Non-pigmented ciliary epithelial cell (primary cell): ENCODE measurements around the gene PIGS.
"Not testable (repeated sequence)": the region's sequence is repeated elsewhere in the genome, so short reads cannot be mapped to it uniquely, and the experiment has no call there.

ENCODE experiments used
- DNase-seq: peaks from one replicate; pipeline ENCODE4 v3.0.0-alpha.2; 2010; ENCODE audit warnings: low read depth

The PIGS gene

DNA sequence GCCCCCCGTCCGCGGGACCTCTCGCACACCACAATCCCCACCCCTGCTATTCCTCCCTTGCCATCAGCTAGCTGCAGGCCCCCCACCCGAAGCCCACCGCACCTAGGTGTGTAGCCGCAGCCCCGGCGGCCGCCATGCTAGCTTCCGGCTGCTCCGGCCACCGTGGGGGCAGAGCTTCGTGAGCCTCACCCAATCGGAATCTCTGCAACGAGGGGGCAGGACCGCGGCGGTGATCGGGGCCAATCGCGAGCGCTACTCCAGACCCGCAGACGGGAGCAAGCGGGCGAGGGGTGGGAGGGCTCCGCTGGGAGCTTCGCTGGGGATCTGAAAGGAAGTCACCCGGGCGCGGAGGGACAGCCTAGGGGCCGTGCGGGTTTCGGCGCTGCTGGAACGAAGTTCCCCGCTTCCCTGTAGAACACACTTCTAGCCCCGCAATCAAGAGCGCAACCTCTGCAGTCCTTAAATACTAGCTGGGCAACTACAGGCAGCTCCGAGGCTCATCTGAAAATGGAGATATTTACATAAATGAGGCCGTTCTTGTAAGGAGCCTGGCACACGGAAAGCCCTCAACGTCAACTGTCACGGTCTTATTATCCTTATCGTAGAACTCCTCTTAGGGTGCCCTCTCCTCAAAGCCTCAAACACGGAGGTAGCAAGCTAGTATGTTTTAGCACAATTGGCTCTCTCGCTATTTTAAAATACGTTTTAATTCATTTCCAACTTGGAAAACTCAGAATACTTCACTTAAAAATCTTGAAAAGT, at the start of gene PIGS:
TSS of gene PIGS (minus strand) at position 164 of the 762 bp plus-strand sequence. CDS start at position 136, 28 bp downstream.
- peak; percentile 56 for DNase-seq

DNA sequence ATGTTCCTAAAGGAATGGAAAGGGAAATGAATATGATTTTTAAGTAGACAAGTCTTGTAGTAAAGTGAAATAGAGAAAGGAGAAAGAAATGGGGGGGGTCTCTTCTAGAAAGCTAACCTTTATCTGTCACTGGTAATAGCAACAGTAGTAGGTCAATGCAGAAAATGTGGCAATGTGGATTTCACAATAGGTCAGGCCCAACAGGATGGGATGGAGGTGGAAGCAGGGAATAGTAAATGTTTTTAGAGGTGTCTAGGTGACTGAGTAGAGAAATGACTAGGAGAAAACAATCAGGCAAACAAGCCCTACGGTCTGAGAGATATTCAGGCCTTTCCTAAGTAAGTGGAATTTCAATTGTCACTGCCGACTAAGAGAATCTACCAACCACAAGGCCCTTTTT, 48.7 kb upstream of the PIGS start:
- no peak for DNase-seq

DNA sequence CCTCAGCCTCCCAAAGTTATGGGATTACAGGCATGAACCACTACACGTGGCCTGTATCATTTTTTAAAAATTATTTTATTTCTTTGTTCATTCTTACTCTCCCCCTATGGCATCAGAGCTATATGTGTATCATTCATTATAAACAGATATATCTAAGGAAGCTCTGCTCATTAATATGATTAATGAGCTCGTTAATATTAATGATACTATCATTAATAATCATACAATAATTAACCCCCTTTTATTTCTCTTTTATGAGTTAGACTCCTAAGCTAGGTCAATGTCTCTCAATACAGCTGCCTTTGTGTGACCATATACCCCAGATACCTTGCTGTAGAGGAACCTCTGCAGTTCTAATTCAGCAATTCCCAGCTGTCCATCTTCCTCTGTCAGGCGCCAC, 47.1 kb upstream of the PIGS start:
- DNase-seq = no peak

DNA sequence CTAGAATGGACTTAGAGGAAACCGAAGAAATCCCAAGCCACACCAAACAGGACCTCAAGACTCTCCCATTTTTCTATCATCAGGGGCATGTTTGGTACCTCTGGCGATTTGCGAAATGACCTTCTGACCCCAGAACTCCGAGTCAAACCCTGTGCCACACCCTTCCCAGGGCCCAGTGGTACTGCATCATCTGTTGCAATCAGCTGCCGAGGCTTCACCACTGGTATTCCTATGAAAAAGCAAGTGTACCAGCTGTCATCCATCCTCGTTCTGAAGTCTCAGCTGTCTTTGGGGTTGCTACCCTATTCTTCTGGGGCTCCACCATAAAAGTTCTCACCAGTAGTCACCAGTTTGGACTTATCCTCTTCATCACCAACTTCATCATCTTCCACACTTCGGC, 45.0 kb upstream of the PIGS start:
- no peak for DNase-seq

DNA sequence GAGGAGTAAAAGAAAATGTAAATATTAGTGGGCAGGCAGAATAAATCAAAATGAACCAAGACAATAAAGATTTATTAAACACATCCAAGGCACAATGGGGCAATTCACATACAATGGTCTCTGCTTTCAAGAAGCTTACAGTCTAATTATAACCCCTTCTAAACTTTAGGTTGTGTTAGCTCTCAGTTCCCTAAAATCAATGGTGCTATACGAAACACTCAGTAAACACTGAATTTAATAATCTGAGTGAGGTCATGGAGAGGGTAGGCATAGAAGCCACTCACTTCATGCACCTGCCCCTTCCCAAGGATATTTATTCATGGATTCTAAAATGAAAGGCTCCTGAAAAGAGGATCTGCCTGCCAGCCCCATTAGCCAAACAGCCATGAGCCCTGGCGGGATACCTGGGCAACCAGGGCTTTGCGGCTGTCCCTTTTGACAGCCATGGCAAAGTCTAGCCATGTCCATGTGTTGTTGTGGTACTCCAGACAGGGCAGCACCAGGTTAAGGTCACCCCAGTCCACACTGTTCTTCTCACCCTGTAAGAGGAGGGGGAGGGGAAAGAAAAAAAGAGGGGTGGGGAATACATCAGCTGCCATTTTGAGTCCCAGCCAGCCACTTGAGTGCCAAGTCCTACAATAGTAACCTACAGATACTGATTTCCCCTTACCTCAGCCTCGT, 44.1 kb upstream of the PIGS start:
- DNase-seq = no peak

DNA sequence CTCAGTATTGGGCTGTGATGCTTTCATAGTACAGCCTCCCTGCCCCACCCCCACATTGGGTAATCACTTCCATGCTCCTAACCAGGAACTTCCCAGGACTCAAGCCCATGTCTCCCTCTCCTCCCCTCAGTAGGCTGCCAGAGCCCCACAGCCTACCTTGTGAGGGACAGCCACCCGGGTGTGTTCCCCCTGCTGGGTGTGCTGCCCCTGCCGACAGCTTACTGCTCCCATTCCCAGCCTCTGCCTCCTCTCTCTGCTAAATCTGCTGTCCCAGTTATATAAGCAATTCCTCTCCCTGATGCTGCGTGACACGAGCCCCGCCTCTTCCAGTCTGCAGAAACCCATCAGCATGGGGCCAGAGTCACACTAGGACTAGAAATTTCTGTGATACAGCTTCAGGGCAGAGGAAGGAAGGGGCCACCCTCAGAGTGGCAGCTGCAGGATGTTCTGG, 42.6 kb upstream of the PIGS start, which contains the start of gene RSKR:
TSS of gene RSKR (minus strand) at position 255 of the 451 bp plus-strand sequence. CDS start at position 231, 24 bp downstream.
- DNase-seq = no peak

DNA sequence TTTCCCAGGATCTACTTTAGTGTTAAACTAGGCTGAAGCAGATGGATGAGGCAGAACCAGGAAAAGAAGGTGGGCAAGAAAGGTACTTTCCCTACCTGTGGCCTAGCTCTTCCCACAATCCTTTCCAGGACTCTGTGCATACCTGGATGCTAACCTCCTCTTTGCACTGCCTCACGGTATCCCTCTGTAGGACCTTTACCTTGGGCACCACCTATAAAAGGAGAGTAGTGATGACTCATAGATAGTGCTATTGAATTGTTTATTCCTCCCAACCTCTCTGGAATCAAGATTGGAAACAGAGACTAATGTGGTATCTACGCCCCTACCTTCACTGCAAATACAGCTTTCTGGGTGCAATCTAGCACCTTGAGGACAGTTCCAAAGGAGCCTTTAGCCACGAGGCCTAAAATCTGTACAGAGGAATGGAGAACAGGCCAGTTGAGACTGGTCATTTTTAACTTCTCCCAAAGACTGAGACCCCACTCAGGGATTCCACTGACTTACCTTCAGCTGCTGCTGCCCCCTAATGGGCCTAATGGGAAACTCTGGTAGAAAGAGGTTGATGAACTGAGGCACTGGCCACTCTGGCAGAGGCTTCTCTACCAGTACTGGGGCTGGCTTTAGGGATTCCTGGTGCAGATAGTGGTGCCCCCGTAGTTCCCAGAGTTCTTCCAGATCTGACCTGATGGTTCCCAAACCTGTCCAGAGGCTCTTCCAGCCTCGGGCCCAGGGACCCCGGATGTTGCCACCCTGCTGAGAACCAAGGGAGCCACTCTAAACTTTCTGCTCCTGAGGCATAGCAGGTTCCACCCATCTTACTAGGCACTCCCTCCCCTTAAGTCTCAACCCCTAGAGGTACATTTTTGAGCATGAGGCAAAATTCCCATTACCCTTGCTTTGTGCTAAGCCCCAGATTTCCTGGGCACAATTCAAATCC, 41.9 kb upstream of the PIGS start:
- peak; percentile 4 for DNase-seq

DNA sequence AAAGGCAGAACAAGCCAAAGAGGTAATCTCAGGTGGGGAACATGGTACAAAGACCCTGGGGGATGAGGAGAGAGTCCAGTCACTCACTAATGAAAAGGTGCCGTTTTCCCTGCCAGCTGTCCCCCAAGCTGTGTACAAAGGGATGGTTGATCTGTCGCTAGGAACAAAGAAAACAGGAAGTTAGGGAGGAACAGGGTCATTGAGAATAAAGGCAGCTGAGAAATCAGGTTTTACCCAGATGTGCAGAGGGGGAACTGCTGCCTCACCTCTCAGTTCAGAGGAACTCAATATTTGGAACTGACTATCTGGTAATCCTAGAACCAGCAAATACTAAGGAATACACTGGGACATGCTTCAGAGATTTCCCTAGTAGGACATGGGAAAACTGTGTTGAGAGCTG, 41.2 kb upstream of the PIGS start:
- no peak for DNase-seq

DNA sequence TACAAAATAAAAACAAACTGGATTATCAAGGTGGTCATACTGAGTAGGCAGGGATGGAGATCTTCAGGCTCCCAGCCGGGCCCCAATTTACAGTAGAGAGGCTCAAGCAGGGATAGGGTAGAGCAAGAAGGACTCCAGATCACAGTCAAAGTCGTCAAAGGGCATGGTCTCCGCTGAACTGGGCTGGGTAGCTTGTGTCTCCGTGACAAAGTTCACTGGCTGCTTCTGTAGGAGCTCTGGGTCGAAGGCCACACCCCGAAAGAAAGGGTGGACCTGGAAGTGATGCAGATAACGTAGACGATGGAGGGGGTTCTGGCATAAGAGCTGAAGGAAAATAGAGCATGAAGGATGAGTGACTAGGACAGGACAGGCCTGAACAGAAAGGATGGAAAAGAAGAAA, 39.1 kb upstream of the PIGS start:
- DNase-seq = no peak

DNA sequence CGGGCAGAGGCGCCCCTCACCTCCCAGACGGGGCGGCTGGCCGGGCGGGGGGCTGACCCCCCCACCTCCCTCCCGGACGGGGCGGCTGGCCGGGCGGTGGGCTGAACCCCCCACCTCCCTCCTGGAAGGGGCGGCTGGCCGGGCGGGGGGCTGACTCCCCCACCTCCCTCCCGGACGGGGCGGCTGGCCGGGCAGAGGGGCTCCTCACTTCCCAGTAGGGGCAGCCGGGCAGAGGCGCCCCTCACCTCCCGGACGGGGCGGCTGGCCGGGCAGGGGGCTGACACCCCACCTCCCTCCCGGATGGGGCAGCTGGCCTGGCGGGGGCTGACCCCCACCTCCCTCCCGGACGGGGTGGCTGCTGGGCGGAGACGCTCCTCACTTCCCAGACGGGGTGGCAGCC, 32.7 kb upstream of the PIGS start:
- DNase-seq = not testable (repeated sequence)

DNA sequence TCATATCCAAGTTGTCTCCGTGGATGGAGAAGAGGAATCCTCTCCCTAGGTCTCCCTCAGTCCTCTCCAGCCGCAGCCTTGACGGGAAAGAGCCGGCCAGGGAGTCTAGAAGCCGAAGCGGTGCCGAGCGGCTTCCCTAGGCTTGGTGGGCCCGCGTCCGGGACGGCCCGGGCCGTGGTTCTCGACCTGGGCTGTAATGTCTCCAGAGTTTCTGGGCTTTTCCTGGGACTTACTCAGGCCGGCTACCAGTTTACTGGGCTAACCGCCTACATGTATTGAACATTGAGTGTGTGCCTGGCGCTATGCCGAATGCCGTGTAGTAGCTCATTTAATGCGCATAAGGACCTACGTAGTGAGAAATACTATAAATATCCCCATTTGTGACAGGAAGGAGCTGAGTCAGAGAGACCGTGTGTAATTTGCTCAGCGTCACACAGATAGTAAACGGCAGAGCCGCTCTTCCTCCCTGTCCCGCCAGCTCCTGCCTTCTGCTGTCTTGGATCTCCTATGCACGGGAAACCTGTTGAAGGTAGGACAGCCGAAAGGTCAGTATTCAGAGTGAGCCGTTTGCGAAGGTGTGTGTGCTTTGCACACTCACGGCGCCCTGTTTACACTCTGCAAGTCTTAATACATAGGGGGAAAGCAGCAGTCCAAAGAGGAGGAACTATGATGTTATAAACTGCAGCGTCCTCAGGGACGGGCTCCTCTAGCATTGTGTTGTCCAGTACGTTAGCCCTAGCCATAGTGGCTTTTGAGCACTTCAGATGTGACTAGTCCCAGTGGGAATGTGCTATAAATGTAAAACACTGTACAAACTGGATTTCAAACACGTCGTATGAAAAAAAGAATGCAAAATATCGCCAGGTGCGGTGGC, 28.2 kb upstream of the PIGS start:
- peak; percentile 72 for DNase-seq

DNA sequence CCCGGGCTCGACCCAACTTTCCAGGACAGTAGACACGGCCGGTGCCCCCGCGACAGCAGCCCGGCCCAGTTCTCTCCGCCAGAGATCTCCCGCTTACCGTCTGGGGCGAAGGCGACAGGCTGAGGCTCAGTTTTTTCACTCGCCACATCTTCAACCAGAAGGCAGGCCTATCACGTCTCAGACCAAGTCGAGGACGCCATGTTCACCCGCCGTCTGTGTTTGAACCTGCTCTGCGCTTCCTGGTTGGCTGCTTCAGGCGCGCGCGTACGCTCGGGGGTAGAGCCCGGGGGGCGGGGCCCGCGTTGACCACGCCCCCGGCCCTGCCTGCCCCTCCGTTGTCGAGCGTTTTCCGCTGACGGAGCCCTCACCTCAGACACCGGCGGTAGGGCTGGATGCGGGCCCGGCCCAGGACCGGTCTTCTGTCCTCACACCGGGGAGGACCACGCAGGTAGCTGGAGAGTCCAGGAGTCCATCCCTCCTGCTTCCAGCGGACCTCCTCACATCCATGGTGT, 27.5 kb upstream of the PIGS start, which contains the start of gene SPAG5:
TSS of gene SPAG5 (minus strand) at position 227 of the 512 bp plus-strand sequence. CDS start at position 148, 79 bp downstream.
- DNase-seq = peak; percentile 57

DNA sequence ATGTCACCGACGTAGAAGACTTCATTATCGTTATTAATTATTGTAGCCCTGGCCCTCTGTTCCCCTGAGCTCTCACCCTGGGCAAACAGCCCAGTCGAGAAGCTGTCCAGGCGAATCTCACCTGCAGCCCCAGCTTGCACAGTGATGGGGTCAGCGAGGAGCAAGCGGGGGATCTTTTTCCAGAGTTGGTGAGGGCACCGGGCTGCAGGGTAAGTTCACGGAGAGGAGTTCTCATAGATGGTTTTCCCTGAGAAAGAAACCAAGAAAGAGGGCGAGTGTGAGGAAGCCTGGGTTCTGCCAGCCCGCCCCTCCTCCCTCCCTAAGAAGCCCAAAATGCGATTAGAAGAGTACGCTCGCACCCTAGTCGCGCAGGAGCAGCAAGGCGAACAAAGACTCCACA, 27.1 kb upstream of the PIGS start:
- no peak for DNase-seq

DNA sequence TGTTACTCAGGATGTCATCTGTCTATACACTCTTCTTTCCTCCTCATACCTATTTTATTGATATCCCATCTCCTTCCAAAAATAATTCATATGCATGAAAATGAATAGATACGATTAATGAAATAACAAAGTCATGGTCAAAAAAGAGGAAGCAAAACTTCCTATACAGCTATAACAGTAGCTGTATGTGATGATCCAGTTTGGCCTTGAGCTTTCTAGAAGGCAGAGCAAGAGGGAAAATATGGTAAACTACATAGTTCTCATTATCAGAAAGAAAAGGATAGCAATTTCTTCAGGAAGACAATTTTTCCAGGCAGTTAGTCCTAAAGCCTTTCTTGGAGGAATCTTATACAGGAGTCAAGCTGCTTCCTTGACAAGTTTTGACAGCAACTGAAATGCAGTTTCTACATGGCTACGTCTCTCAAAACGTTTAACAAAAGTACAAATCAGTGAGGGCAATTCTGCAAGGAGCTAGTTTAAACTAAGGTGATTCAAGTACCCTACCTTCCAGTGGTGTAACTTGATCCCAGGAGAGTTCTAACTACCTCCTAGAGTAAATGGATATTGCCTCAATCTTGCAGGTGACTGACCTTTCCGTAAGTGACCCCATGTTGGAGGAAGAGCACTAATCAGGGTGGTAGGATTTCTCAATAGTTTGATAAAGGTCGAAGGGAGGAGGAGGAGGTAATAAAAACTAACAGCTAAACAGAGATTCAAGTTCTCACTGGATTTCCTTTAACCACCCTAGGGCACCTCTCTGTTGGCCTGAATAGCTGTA, 26.5 kb upstream of the PIGS start:
- DNase-seq = no peak

DNA sequence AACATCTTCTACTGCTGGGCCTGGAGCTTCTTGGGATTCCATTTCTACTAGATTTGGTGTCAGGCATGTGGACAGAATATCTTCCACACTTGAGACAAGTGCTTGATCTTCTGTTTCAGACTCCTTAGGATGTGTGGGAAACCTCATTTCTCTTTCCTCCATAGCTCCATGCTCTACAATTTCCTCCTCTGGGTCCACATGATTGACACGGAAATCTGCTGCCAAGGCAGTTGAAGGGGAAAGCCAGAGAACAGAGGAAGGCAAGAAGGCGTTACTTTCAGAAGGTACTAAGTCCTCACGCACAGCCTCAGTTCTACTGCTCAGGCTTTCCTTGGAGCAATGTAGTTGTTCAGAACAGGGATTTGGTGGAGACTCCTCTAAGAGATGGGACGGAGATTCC, 20.9 kb upstream of the PIGS start:
- DNase-seq = no peak

DNA sequence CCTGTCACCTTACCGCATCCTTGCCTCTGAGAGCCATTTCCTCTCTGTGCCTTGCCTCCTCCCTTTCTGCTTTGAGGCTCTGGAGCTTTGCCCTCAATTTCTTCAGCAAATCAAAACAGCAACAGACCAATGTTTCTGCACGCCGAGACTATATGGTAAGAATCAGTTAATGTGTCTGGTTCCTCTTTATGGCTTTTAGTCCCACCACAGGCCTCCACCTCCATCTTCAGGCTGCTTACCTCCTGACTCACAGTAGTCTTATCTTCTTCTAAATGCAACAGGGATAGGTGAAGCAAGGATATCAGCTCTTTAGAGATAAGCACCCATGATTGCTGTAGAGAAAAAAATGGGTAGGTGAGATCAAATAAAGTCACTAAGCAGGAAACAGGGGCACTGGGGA, 14.5 kb upstream of the PIGS start:
- no peak for DNase-seq

DNA sequence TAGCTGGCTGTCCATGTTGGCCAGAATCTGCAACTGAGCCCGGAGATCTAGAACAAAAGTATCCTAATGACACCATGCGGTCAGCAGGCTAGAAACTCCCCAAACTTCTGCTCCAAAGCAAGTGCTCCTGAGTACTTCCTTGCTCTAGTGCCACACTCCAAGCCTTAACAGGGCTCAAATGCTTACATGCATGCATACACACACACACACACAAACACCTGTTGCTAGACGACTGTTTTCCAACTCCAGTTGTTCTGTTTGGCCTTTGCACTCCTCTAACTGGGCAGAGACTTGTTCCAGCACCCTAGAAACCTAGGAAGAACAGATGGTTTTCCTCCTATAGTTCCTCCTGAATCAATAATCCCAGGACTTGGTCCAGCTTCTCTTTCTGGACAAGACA, 13.1 kb upstream of the PIGS start:
- no peak for DNase-seq

DNA sequence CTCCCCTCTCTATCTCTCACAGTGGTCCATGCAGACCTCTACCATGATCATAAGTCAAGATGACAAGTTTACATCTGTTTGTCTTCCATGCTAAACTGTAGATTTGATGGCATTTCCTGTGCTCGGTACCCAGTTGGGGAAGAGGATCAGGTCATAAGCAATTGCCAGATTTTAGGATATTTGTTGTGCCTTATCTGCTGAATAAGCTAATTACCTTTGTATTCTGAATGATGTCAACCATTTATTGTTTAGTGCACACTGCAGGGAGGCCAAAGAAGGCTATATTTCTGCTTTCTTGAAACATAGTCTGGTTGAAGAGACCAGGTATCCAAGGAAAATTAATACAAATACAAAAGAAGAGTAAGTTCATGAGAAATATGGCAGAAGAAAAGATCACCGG, 11.2 kb upstream of the PIGS start:
- DNase-seq = no peak

DNA sequence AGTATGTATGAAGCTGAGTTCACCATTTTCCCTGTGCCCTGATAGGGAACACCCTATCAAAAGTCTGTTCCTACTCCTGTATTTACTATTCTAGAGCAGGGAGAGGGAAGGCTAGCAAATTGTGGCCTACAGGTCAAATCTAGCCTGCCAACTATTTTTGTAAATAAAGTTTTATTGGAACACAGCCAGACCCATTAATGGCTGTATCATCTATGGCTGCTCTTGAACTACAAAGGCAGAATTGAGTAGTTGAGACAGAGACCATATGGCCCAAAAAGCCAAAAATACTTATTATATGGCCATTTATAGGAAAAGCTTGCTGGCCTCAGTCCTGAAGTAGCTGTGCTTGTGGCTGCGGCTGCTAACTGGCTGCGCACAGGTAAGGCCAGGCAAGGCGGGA, 9.6 kb upstream of the PIGS start:
- no peak for DNase-seq

DNA sequence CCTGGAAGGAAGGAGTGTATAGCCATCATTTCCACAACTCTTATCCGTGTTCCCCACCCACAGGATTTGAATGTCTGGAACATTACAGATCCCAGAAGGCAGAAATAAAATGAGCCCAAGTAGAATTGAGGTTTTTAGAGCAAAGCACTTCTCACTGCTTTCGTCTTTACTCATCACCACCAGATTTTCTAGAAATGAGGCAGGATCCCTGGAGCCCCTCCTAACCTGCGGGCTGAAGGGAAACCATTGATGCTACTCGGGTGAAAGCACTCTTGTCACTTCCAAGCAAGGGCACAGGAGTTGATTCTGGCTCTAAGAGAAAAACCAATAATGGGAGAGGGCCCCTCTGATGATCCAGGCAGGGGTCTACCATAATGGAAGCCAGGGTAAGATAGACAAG, 8.2 kb upstream of the PIGS start:
- DNase-seq = no peak
